Measurements from ENCODE around the gene PEBP1.

PEBP1 gene

GRCh38 chr12:118137148-118137678 lies 1.3 kb downstream of the PEBP1 start:
- no peak for DNase-seq

- no peak for DNase-seq
Measured at GRCh38 chr12:118140825-118141224, 4.9 kb downstream of the PEBP1 start.

GRCh38 chr12:118144499-118144898 lies 8.6 kb downstream of the PEBP1 start:
- no peak for DNase-seq

GRCh38 chr12:118145113-118145797 lies 9.3 kb downstream of the PEBP1 start:
- DNase-seq = no peak

GRCh38 chr12:118145798-118146156 lies 9.9 kb downstream of the PEBP1 start:
- DNase-seq = no peak

- no peak for DNase-seq
Measured at GRCh38 chr12:118148287-118148686, 12.4 kb downstream of the PEBP1 start.

- DNase-seq = no peak
Measured at GRCh38 chr12:118150625-118151024, 14.7 kb downstream of the PEBP1 start.

GRCh38 chr12:118151755-118152154 lies 15.8 kb downstream of the PEBP1 start:
- DNase-seq = no peak

- DNase-seq = no peak
Measured at GRCh38 chr12:118160536-118160935, 24.6 kb downstream of the PEBP1 start.

GRCh38 chr12:118164798-118165486 lies 29.0 kb downstream of the PEBP1 start:
- DNase-seq = no peak

GRCh38 chr12:118166946-118167345 lies 31.0 kb downstream of the PEBP1 start:
- no peak for DNase-seq

GRCh38 chr12:118175823-118176447 lies 40.0 kb downstream of the PEBP1 start:
- no peak for DNase-seq

GRCh38 chr12:118183155-118183554 lies 47.2 kb downstream of the PEBP1 start:
- no peak for DNase-seq

- no peak for DNase-seq
Measured at GRCh38 chr12:118183711-118184110, 47.8 kb downstream of the PEBP1 start.

- DNase-seq = no peak
Measured at GRCh38 chr12:118185602-118186397, 49.9 kb downstream of the PEBP1 start.

- DNase-seq = no peak
Measured at GRCh38 chr12:118187751-118188435, 52.0 kb downstream of the PEBP1 start.

- no peak for DNase-seq
Measured at GRCh38 chr12:118188690-118189371, 52.9 kb downstream of the PEBP1 start.

- no peak for DNase-seq
Measured at GRCh38 chr12:118189741-118190191, 53.8 kb downstream of the PEBP1 start.

- no peak for DNase-seq
Measured at GRCh38 chr12:118190266-118190665, 54.3 kb downstream of the PEBP1 start.

GRCh38 chr12:118193477-118193876 lies 57.6 kb downstream of the PEBP1 start:
- no peak for DNase-seq

- DNase-seq = no peak
Measured at GRCh38 chr12:118193958-118194357, 58.0 kb downstream of the PEBP1 start.

All from T-helper 9 cell (primary cell).